ENCODE data around the gene ACP3. TPM values are rescaled to one million over a fixed set of nuclear protein-coding genes. Genes with fewer than 3 reads are reported as not detected.

The ACP3 gene, protein sequence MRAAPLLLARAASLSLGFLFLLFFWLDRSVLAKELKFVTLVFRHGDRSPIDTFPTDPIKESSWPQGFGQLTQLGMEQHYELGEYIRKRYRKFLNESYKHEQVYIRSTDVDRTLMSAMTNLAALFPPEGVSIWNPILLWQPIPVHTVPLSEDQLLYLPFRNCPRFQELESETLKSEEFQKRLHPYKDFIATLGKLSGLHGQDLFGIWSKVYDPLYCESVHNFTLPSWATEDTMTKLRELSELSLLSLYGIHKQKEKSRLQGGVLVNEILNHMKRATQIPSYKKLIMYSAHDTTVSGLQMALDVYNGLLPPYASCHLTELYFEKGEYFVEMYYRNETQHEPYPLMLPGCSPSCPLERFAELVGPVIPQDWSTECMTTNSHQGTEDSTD
- 0.43 TPM for total RNA-seq

DNA sequence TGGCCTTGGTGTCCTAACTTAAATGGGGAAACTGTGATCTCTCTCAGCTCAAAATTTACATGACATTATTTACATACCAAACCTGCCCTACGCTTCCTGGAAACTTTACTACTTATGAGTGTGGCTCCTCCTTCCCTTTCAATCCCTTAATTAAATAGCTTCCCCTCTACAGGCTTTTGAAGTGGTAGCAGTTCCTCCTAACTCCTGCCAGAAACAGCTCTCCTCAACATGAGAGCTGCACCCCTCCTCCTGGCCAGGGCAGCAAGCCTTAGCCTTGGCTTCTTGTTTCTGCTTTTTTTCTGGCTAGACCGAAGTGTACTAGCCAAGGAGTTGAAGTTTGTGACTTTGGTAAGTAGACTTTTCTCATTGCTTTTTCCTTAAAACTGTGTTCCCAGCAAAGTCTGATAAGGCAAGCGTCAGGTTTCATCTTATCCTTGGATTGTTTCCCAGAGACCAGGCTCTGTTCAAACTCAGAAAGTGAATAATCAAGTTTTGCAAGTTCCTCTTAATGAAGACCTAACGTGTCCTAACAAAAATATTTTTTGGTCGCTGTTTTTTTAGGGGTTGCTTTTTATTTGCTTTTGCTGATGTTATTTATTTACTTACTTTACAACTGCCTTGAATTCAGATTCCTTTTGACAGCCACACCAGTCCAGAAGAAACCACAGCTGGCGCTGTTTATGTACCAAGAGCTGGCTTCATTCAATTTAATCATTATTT, at the start of gene ACP3:
TSS of gene ACP3 (plus strand) at position 179 of the 720 bp plus-strand sequence. CDS start at position 229, 50 bp downstream.
- intact Hi-C loops (cut with DNase I), result no loop called here
- DNase-seq (ENCODE audit: low spot score in 2 of 2), result no peak
- H3K4me1 ChIP-seq, result peaks cover 0 to 2% of the 10 kb centered on the region in 2 donors
- H3K4me3 ChIP-seq, result peak within 1 kb of the TSS; percentile 19 to 23
- H3K27me3 ChIP-seq, result no peaks in the 10 kb centered on the region
- peak within 1 kb of the TSS; percentile 46 to 62 for H3K27ac ChIP-seq
- TF ChIP-seq, protein P1, sequence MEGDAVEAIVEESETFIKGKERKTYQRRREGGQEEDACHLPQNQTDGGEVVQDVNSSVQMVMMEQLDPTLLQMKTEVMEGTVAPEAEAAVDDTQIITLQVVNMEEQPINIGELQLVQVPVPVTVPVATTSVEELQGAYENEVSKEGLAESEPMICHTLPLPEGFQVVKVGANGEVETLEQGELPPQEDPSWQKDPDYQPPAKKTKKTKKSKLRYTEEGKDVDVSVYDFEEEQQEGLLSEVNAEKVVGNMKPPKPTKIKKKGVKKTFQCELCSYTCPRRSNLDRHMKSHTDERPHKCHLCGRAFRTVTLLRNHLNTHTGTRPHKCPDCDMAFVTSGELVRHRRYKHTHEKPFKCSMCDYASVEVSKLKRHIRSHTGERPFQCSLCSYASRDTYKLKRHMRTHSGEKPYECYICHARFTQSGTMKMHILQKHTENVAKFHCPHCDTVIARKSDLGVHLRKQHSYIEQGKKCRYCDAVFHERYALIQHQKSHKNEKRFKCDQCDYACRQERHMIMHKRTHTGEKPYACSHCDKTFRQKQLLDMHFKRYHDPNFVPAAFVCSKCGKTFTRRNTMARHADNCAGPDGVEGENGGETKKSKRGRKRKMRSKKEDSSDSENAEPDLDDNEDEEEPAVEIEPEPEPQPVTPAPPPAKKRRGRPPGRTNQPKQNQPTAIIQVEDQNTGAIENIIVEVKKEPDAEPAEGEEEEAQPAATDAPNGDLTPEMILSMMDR (IDR thresholded peaks at IDR 0.05), result no peak
- H3K9me3 ChIP-seq, result no peaks in the 10 kb centered on the region
- H3K36me3 ChIP-seq, result no peaks in the 10 kb centered on the region

DNA sequence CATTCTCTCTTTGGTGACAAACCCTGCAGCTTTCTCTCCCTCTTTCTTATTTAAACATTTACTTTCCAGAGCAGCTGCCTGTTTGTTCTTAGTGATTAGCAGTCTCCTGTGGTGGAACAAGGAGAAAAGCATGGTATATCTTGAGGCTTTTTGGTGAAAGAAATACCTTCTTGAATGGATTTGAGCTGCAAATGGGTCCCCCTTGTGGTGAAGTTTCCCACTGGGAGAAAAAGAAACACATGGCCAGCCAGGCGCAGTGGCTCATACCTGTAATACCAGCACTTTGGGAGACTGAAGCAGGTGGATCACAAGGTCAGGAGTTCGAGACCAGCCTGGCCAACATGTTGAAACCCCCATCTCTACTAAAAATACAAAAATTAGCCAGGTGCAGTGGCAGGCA, 48.3 kb upstream of the ACP3 start:
- Histone ChIP-seq H3K36me3 (no peaks in the 10 kb centered on the region), H3K9me3 (no peaks in the 10 kb centered on the region), H3K4me1 (no peaks in the 10 kb centered on the region), H3K27me3 (no peaks in the 10 kb centered on the region), H3K4me3 (no peak overlapping the region), H3K27ac (no peak overlapping the region)
- TF ChIP-seq, protein P1 (IDR thresholded peaks at IDR 0.05), result peak in 2 of 3 experiments; percentile 7 to 20
- DNase-seq (ENCODE audit: low spot score in 2 of 2), result no peak
- intact Hi-C loops (cut with DNase I), result no loop called here

DNA sequence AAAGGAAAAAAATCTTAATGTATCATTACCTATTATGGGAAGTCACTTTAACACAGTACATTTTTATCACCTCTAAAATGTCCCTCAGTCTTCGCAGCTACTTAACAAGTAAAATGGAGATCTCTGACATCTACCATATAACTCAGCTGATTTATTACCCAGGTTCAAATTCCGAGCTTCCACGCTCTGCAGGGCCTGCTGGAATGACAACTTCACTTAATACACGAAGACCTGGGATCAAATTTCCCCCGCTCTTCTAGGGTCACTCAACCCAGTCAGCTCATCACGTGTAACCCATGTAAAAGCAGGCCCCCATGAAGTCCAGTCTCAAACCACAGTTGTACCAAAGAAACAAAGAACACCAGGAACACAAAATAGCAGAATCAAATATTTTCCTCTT, 44.2 kb upstream of the ACP3 start:
- intact Hi-C loops (cut with DNase I), result no loop called here
- H3K36me3 ChIP-seq, result no peaks in the 10 kb centered on the region
- H3K4me1 ChIP-seq, result no peaks in the 10 kb centered on the region
- DNase-seq (ENCODE audit: low spot score in 2 of 2), result no peak
- no peak overlapping the region for H3K4me3 ChIP-seq
- H3K27me3 ChIP-seq, result no peaks in the 10 kb centered on the region
- no peaks in the 10 kb centered on the region for H3K9me3 ChIP-seq
- TF ChIP-seq, protein P1 (IDR thresholded peaks at IDR 0.05), result no peak
- H3K27ac ChIP-seq, result no peak overlapping the region

- no peaks in the 10 kb centered on the region for H3K4me1 ChIP-seq
Observed at GRCh38 chr3:132276228-132276906, 40.8 kb upstream of the ACP3 start.

GRCh38 chr3:132279030-132279429, 38.2 kb upstream of the ACP3 start:
- H3K9me3 ChIP-seq, result no peaks in the 10 kb centered on the region
- TF ChIP-seq, protein P1 (IDR thresholded peaks at IDR 0.05), result no peak
- H3K27ac ChIP-seq, result no peak overlapping the region
- DNase-seq (ENCODE audit: low spot score in 2 of 2), result no peak
- H3K4me3 ChIP-seq, result no peak overlapping the region
- no peaks in the 10 kb centered on the region for H3K36me3 ChIP-seq
- H3K4me1 ChIP-seq, result no peaks in the 10 kb centered on the region
- no peaks in the 10 kb centered on the region for H3K27me3 ChIP-seq
- intact Hi-C loops (cut with DNase I), result no loop called here

More at GRCh38 chr3:132276228-132276906, 40.8 kb upstream of the ACP3 start:
- Histone ChIP-seq H3K36me3 (no peaks in the 10 kb centered on the region), H3K4me3 (no peak overlapping the region), H3K27ac (no peak overlapping the region), H3K27me3 (no peaks in the 10 kb centered on the region), H3K9me3 (no peaks in the 10 kb centered on the region)
- TF ChIP-seq, protein P1 (IDR thresholded peaks at IDR 0.05), result no peak
- intact Hi-C loops (cut with DNase I), result no loop called here
- no peak for DNase-seq (ENCODE audit: low spot score in 2 of 2)
